ENCODE measurements around the gene PHLDB1.

Gene PHLDB1

GRCh38 chr11:118670063-118670462 lies 62.6 kb downstream of the PHLDB1 start:
- Histone ChIP-seq H3K9me2 (replicated peaks; ENCODE audit: control insufficient read depth, low read length) (no peaks in the 10 kb centered on the region), H4K20me1 (ENCODE audit: control insufficient read depth, insufficient read depth, low read depth, low read length) (no peaks in the 10 kb centered on the region), H3K9me3 (ENCODE audit: control insufficient read depth, insufficient read depth, low read length) (no peaks in the 10 kb centered on the region), H3K27ac (ENCODE audit: low read depth, low read length) (no peak overlapping the region), H3F3A (ENCODE audit: control insufficient read depth, insufficient read depth) (no peaks in the 10 kb centered on the region), H3K79me2 (ENCODE audit: control insufficient read depth, low read length) (no peaks in the 10 kb centered on the region), H3K4me2 (ENCODE audit: low read length) (no peak overlapping the region), H3K27me3 (ENCODE audit: control insufficient read depth, low read length) (peaks cover 24% of the 10 kb centered on the region), H3K36me3 (ENCODE audit: control insufficient read depth, low read length) (no peaks in the 10 kb centered on the region), H3K4me3 (ENCODE audit: low read length) (no peak overlapping the region), H3K4me1 (ENCODE audit: control insufficient read depth, low read length) (no peaks in the 10 kb centered on the region)
- TF ChIP-seq CTCF (IDR thresholded peaks at IDR 0.05; ENCODE audit: low read depth, low read length, poor library complexity, severe bottlenecking), result no peak
- no peak for TF ChIP-seq EZH2phosphoT487 (IDR thresholded peaks at IDR 0.05; ENCODE audit: borderline replicate concordance, low read length)

- no peaks in the 10 kb centered on the region for H3K9me2 ChIP-seq (replicated peaks; ENCODE audit: control insufficient read depth, low read length)
- peaks cover 27% of the 10 kb centered on the region for H3K27me3 ChIP-seq (ENCODE audit: control insufficient read depth, low read length)
- no peak overlapping the region for H3K27ac ChIP-seq (ENCODE audit: low read depth, low read length)
- no peaks in the 10 kb centered on the region for H3K79me2 ChIP-seq (ENCODE audit: control insufficient read depth, low read length)
- H3K36me3 ChIP-seq (ENCODE audit: control insufficient read depth, low read length), result no peaks in the 10 kb centered on the region
- no peaks in the 10 kb centered on the region for H3K4me1 ChIP-seq (ENCODE audit: control insufficient read depth, low read length)
- no peaks in the 10 kb centered on the region for H4K20me1 ChIP-seq (ENCODE audit: control insufficient read depth, insufficient read depth, low read depth, low read length)
- H3K9me3 ChIP-seq (ENCODE audit: control insufficient read depth, insufficient read depth, low read length), result no peaks in the 10 kb centered on the region
- no peaks in the 10 kb centered on the region for H3F3A ChIP-seq (ENCODE audit: control insufficient read depth, insufficient read depth)
- TF ChIP-seq CTCF (IDR thresholded peaks at IDR 0.05; ENCODE audit: low read depth, low read length, poor library complexity, severe bottlenecking) (no peak), EZH2phosphoT487 (IDR thresholded peaks at IDR 0.05; ENCODE audit: borderline replicate concordance, low read length) (no peak)
- H3K4me3 ChIP-seq (ENCODE audit: low read length), result no peak overlapping the region
- H3K4me2 ChIP-seq (ENCODE audit: low read length), result no peak overlapping the region
These were observed 63.8 kb downstream of the PHLDB1 start for GRCh38 chr11:118671254-118671653.

- no peaks in the 10 kb centered on the region for H3K79me2 ChIP-seq (ENCODE audit: control insufficient read depth, low read length)
- H3K27ac ChIP-seq (ENCODE audit: low read depth, low read length), result no peak overlapping the region
- peaks cover 27% of the 10 kb centered on the region for H3K27me3 ChIP-seq (ENCODE audit: control insufficient read depth, low read length)
- H3F3A ChIP-seq (ENCODE audit: control insufficient read depth, insufficient read depth), result no peaks in the 10 kb centered on the region
- TF ChIP-seq EZH2phosphoT487 (IDR thresholded peaks at IDR 0.05; ENCODE audit: borderline replicate concordance, low read length) (no peak), CTCF (IDR thresholded peaks at IDR 0.05; ENCODE audit: low read depth, low read length, poor library complexity, severe bottlenecking) (no peak)
- no peaks in the 10 kb centered on the region for H3K4me1 ChIP-seq (ENCODE audit: control insufficient read depth, low read length)
- no peaks in the 10 kb centered on the region for H3K36me3 ChIP-seq (ENCODE audit: control insufficient read depth, low read length)
- no peaks in the 10 kb centered on the region for H3K9me2 ChIP-seq (replicated peaks; ENCODE audit: control insufficient read depth, low read length)
- H3K4me2 ChIP-seq (ENCODE audit: low read length), result no peak overlapping the region
- H3K9me3 ChIP-seq (ENCODE audit: control insufficient read depth, insufficient read depth, low read length), result no peaks in the 10 kb centered on the region
- H4K20me1 ChIP-seq (ENCODE audit: control insufficient read depth, insufficient read depth, low read depth, low read length), result no peaks in the 10 kb centered on the region
- H3K4me3 ChIP-seq (ENCODE audit: low read length), result no peak overlapping the region
These were observed 65.4 kb downstream of the PHLDB1 start for GRCh38 chr11:118672846-118673245.
